ENCODE measurements around the gene HSPA1L.
"Not testable (repeated sequence)": the region's sequence is repeated elsewhere in the genome, so short reads cannot be mapped to it uniquely, and the experiment has no call there.

Gene HSPA1L

DNA sequence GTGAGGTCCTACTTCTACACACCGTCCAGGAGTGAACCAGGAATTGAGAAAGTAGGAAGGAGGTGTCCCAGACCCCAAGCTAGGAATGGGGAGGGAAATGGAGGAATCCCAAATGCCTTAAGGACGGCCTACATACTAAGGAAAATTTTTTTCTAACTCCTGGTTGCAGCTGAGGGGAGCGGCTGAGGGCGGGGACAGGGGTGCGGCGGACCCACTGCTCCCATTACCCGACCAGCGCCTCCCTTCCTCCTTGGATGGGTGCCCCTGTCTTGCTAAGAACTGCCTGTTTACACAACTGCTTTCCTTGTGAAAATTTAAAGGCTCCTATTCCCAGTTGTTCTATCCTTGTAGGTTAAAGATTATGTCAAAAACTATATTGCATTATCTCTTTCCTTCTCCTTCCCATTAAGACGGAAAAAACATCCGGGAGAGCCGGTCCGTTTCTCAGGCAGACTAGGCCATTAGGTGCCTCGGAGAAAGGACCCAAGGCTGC lies 11.8 kb upstream of the HSPA1L start:
- peak overlapping the region; percentile 78 for H3K4me3 Mint-ChIP-seq
- no peaks in the 10 kb centered on the region for H3K27me3 Mint-ChIP-seq
- peak overlapping the region; percentile 93 for H3K27ac Mint-ChIP-seq
- H3K36me3 Mint-ChIP-seq: no peaks in the 10 kb centered on the region
- ATAC-seq: peak; percentile 37
- peaks cover 53% of the 10 kb centered on the region for H3K4me1 Mint-ChIP-seq
- no peaks in the 10 kb centered on the region for H3K9me3 Mint-ChIP-seq

DNA sequence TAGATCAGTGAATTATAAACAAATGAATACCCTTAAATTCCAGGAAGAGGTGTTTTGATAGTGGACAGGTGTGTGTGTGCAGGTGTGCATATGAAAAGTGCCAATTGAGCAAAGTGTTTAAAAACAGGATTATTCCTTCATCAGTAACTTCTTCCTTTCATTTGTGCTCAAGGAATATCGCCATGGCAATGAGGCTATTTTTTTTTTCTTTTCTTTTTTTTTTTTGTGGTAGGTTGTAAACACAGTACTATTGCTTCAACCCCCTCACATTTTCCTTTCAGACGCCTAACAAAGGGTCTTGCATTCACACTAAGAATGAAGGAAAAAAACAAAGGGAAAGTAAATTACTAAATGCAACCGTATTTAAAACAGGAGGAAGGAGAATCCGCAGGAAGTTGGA lies 10.5 kb upstream of the HSPA1L start:
- Mint-ChIP-seq H3K4me1 (peaks cover 56% of the 10 kb centered on the region), H3K27ac (peak overlapping the region; percentile 93), H3K36me3 (no peaks in the 10 kb centered on the region), H3K4me3 (peak overlapping the region; percentile 12), H3K9me3 (no peaks in the 10 kb centered on the region), H3K27me3 (no peaks in the 10 kb centered on the region)
- ATAC-seq: no peak

DNA sequence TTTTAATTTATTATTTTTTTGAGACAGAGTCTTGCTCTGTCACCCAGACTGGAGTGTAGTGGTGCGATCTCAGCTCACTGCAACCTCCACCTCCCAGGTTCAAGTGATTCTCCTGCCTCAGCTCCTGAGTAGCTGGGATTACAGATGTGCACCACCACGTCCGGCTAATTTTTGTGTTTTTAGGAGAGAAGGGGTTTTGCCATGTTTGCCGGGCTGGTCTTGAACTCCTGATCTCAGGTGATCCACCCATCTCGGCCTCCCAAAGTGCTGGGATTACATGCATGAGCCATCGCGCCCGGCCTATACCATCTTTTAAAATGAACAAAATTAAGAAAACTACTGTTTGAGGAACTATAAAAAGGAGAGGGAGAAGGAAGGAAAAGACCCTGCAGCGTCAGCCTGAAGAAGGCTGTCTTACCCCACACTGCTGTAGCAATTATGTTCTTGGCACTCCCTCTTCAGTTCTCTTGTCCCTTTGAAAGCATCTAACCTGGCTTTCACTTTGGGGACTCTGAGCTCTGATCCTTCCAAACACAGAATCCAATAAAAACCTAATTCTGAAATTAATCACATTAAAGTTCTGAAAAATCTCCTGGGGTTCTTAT lies 8.6 kb upstream of the HSPA1L start:
- Mint-ChIP-seq H3K27ac (peak overlapping the region; percentile 93), H3K4me3 (peak overlapping the region; percentile 46), H3K4me1 (peaks cover 46% of the 10 kb centered on the region)
- H3K9me3 Mint-ChIP-seq, H3K27me3 Mint-ChIP-seq, H3K36me3 Mint-ChIP-seq, ATAC-seq: not testable (repeated sequence)

DNA sequence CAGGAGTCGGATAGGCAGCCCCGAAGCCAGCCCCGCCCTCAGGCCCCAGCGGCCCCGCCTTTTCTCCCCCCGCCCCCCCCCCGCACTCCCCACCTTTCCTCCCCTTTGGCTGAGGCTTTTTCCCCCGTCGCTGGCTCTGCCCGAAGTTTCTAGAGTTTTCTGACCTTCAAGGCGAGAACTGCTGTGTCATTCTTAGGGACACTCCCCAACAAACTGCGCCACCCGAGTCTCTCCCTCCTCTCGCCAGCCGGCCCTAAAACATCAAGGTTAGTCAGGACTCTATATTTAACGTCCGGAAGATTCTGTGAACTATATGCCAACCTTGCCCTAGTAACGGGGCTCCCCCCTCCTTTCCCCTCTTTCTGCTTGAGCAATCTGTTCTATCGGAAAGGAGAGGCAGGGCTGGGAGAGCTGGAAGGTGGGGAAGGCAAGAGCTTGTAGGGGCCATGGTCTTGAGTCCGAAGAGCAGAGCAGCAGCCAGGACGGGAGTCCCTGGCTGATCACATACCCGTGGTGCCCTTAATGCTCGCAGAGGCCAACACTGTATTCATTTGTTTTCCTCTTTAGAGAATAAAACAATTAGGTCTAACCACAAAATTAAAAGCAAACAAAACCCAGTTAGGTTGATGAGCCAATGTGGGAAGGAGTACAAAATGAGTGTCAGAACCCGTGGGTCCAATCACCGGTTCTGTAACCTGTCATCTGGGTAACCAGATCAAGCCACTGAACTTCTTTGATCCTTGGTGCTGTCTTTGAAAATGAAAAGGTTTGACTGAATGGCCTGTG lies 7.1 kb upstream of the HSPA1L start:
- Mint-ChIP-seq H3K4me1 (peaks cover 58% of the 10 kb centered on the region), H3K36me3 (no peaks in the 10 kb centered on the region), H3K27ac (peak overlapping the region; percentile 93), H3K4me3 (peak overlapping the region; percentile 95), H3K27me3 (no peaks in the 10 kb centered on the region), H3K9me3 (no peaks in the 10 kb centered on the region)
- peak; percentile 76 for ATAC-seq

DNA sequence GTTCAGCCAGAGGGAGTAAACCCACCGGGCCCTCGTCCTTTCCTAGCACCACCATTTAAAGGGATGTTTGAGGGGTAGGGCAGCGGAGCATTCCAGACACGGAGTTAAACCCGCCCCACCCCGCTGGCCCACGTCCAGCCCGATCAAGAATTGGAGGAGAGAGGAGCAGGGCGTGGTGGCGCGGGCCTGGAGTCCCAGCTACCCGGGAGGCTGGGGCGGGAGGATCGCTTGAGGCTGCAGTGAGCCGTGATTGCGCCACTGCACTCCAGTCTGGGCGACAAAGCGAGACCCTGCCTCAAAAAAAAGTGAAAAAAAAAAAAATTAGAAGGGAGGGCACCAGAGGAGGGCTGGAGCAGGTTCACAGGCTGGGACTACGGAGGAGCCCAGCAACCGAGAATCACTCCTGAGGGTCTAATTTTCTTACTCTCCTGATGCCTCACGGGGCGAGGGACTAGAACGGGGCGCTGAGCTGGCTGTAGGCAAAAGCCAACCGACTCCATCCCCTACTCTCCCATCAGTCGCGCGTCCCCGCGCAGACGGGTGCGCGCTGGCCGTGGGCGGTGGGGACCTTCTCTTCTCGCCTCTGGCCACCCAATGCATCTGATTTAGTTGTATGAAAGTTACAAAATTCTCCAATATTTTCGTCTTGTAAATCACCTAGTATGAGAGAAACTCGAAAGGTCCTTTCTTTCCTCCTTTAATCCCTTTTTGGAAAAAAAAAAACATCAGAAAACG lies 6.4 kb upstream of the HSPA1L start:
- Mint-ChIP-seq H3K27me3 (no peaks in the 10 kb centered on the region), H3K27ac (peak overlapping the region; percentile 93), H3K9me3 (no peaks in the 10 kb centered on the region), H3K36me3 (no peaks in the 10 kb centered on the region), H3K4me1 (peaks cover 60% of the 10 kb centered on the region), H3K4me3 (peak overlapping the region; percentile 95)
- peak; percentile 79 for ATAC-seq

DNA sequence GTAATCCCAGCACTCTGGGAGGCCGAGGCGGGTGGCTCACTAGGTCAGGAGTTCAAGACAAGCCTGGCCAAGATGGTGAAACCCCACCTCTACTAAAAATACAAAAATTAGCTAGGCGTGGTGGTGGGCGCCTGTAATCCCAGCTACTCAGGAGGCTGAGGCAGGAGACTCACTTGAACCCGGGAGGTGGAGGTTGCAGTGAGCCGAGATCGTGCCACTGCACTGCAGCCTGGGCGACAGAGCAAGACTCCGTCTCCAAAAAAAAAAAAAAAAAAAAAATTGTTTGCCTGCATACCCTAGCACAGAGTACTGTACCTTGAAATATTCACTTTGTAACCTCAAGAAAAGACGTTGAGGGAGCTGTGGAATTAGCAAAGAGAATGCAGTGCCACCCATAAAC lies 5.3 kb upstream of the HSPA1L start:
- not testable (repeated sequence) for H3K27me3 Mint-ChIP-seq, ATAC-seq, H3K9me3 Mint-ChIP-seq, H3K36me3 Mint-ChIP-seq
- Mint-ChIP-seq H3K27ac (peak overlapping the region; percentile 93), H3K4me3 (peak overlapping the region; percentile 95), H3K4me1 (peaks cover 50% of the 10 kb centered on the region)

DNA sequence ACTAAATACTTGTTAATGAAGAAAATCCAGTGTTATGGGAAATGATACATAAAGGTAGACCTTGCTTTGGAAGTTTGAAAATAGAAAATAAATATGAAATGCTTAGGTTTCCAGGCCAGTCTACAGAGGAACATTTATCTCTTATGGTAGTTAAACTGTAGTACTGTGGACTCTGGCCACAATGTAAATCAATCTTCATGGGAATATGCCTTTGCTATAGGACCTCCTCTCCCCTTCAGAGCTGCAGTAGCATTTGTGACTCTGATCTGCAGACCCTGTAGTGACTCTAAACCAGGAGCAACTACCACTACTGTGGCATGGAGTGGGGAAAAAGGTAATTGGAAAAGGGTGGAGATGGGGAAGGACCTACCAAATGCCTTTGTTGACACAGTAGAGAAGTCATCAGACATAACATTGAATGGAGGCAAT lies 4.8 kb upstream of the HSPA1L start:
- no peaks in the 10 kb centered on the region for H3K27me3 Mint-ChIP-seq
- peaks cover 45% of the 10 kb centered on the region for H3K4me1 Mint-ChIP-seq
- no peak overlapping the region for H3K4me3 Mint-ChIP-seq
- H3K9me3 Mint-ChIP-seq: no peaks in the 10 kb centered on the region
- H3K27ac Mint-ChIP-seq: no peak overlapping the region
- no peak for ATAC-seq
- no peaks in the 10 kb centered on the region for H3K36me3 Mint-ChIP-seq

DNA sequence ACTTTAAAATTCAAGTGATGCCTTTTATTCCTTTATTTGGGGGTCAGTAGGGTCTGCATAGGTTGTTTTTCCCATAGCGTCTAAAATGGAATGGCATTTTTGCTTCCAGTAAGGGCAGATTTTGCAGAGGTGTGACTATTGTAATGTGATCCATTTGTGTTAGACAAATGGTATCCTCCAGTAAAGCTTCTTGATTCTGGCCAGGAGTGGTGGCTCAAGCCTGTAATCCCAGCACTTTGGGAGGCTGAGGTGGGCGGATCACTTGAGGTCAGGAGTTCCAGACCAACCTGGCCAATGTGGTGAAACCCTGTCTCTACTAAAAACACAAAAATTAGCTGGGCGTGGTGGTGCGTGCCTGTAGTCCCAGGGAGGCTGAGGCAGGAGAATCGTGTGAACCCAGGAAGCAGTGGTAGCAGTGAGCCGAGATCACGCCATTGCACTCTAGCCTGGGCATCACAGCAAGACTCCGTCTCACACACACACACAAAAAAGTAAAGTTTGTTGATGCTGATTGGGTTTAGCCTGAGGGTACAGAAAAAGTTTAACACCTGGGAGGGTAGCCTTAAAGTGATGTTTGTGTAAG lies 2.9 kb upstream of the HSPA1L start:
- H3K27me3 Mint-ChIP-seq, H3K9me3 Mint-ChIP-seq, H3K36me3 Mint-ChIP-seq, ATAC-seq: not testable (repeated sequence)
- peak overlapping the region; percentile 79 for H3K4me3 Mint-ChIP-seq
- peak overlapping the region; percentile 47 for H3K27ac Mint-ChIP-seq
- peaks cover 45% of the 10 kb centered on the region for H3K4me1 Mint-ChIP-seq

DNA sequence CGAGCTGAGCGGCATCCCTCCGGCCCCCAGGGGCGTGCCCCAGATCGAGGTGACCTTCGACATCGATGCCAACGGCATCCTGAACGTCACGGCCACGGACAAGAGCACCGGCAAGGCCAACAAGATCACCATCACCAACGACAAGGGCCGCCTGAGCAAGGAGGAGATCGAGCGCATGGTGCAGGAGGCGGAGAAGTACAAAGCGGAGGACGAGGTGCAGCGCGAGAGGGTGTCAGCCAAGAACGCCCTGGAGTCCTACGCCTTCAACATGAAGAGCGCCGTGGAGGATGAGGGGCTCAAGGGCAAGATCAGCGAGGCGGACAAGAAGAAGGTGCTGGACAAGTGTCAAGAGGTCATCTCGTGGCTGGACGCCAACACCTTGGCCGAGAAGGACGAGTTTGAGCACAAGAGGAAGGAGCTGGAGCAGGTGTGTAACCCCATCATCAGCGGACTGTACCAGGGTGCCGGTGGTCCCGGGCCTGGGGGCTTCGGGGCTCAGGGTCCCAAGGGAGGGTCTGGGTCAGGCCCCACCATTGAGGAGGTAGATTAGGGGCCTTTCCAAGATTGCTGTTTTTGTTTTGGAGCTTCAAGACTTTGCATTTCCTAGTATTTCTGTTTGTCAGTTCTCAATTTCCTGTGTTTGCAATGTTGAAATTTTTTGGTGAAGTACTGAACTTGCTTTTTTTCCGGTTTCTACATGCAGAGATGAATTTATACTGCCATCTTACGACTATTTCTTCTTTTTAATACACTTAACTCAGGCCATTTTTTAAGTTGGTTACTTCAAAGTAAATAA lies 2.2 kb upstream of the HSPA1L start:
- H3K27me3 Mint-ChIP-seq, H3K9me3 Mint-ChIP-seq, H3K36me3 Mint-ChIP-seq: not testable (repeated sequence)
- Mint-ChIP-seq H3K4me1 (peaks cover 45% of the 10 kb centered on the region), H3K4me3 (peak overlapping the region; percentile 79), H3K27ac (peak overlapping the region; percentile 47)
- peak; percentile 1 for ATAC-seq

DNA sequence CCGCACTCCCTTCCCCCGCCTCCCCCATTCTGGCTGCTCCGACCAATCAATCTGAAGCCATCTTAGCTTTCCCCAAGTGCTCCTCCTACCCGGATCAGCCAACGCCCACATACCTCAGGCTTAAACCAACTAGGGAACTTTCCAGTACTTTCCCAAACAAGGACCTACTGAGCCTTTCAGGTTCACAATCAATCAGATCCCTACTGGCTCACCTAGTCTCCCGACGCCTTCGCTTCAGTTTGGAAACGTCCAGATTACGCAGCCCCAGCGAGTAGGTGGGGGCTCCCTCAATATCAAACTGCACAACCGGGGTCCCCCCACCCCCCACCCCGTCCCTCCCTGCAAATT lies 432 bp downstream of the HSPA1L start:
- Mint-ChIP-seq H3K9me3 (no peaks in the 10 kb centered on the region), H3K36me3 (peaks cover 8% of the 10 kb centered on the region), H3K27me3 (no peaks in the 10 kb centered on the region), H3K4me3 (peak overlapping the region; percentile 98), H3K27ac (peak overlapping the region; percentile 91), H3K4me1 (peaks cover 34% of the 10 kb centered on the region)
- ATAC-seq: peak; percentile 72

DNA sequence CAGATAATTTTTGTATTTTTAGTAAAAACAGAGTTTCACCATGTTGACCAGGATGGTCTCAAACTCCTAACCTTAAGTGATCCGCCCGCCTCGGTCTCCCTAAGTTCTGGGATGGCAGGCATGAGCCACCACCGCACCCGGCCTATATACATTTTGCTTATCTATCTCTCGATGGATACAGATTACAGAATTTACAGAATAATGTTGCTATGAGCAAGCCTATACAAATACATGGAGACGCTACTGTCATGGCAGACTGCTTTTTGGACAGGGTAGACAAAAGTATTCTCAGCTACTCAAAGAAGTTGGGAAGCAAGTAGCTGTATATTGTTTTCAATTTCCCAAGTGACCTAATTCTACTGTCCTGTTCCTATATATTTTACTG lies 1.6 kb downstream of the HSPA1L start:
- no peak overlapping the region for H3K4me3 Mint-ChIP-seq
- no peak for ATAC-seq

DNA sequence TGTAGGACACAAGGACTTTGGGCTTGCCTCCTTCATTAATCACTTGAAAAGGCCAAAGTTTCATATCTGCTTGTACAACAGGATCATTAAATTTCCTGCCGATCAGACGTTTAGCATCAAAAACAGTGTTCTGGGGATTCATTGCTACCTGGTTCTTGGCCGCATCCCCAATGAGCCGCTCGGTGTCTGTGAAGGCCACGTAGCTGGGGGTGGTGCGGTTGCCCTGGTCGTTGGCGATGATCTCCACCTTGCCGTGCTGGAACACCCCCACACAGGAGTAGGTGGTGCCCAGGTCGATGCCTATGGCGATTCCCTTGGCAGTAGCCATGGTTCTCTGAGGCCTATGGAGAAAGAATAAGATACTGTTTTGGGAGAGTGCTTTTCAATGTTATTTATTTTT lies 3.4 kb downstream of the HSPA1L start:
- Mint-ChIP-seq H3K27me3 (no peaks in the 10 kb centered on the region), H3K4me1 (peaks cover 26% of the 10 kb centered on the region), H3K4me3 (no peak overlapping the region), H3K36me3 (peaks cover 12% of the 10 kb centered on the region), H3K9me3 (no peaks in the 10 kb centered on the region), H3K27ac (no peak overlapping the region)
- no peak for ATAC-seq

More for the DNA sequence above, 1.6 kb downstream of the HSPA1L start:
- H3K27ac Mint-ChIP-seq: peak overlapping the region; percentile 91
- peaks cover 12% of the 10 kb centered on the region for H3K36me3 Mint-ChIP-seq
- no peaks in the 10 kb centered on the region for H3K27me3 Mint-ChIP-seq
- H3K4me1 Mint-ChIP-seq: peaks cover 34% of the 10 kb centered on the region
- H3K9me3 Mint-ChIP-seq: no peaks in the 10 kb centered on the region

DNA sequence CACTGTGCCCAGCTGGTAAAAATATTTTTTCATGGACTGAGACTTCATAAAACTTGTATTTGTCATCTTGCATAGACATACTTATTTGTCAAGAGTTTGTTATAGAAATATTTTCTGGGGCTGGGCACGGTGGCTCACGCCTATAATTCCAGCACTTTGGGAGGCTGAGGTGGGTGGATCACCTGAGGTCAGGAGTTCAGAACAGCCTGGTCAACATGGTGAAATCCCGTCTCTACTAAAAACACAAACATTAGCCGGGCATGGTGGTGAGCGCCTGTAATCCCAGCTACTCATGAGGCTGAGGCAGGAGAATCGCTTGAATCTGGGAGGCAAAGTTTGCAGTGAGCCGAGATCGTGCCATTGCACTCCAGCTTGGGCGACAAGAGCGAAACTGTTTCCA lies 6.5 kb downstream of the HSPA1L start:
- ATAC-seq, H3K27ac Mint-ChIP-seq, H3K27me3 Mint-ChIP-seq, H3K9me3 Mint-ChIP-seq, H3K4me3 Mint-ChIP-seq: not testable (repeated sequence)
- H3K4me1 Mint-ChIP-seq: peaks cover 31% of the 10 kb centered on the region
- peaks cover 12% of the 10 kb centered on the region for H3K36me3 Mint-ChIP-seq

DNA sequence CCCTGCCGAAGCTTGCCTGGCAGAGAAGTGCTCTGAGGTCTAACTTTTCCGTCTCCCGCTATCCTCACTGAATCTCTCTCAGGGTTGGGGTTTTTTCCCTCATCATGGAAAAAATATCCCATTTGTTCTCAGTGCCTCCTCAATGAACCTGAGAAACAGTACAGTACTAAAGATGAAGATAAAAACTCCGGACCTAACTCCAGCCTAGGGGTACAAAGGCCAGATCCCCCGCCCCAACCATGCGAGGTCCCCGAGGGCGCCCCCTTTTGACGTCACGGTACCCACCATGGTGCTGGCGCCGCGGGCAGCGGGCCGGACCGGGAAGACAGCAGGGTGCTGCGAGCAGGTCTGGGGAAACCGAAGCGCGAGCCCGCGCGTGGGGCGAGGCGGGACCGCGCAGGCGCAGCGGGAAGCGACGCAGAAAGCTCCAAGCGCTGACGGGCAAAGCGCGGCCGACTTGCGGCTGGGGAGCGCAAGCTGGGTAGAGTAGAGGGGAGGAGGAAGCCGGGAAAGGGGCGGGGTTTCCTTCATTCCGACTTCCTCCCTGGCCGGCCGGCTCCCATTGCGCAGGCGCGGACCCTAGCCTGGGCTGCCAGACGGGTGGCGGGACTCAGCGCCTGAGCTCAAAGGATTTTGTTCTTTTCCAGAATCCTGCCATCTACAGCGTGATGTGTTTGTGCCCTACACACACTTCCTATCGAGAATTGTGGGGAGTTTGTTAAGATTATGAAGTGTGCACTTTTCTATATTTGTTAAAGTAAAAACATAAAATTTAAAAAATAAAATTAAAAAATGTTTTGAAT lies 8.4 kb downstream of the HSPA1L start, which contains the start of gene LSM2:
TSS of gene LSM2 (minus strand) at position 497 of the 803 bp plus-strand sequence. CDS start at position 288, 209 bp downstream.
- peaks cover 24% of the 10 kb centered on the region for H3K4me1 Mint-ChIP-seq
- ATAC-seq: peak; percentile 98
- no peaks in the 10 kb centered on the region for H3K27me3 Mint-ChIP-seq
- peak within 1 kb of the TSS; percentile 99 for H3K27ac Mint-ChIP-seq
- no peaks in the 10 kb centered on the region for H3K9me3 Mint-ChIP-seq
- peak within 1 kb of the TSS; percentile 98 for H3K4me3 Mint-ChIP-seq
- peaks cover 19% of the 10 kb centered on the region for H3K36me3 Mint-ChIP-seq
